CD14-positive monocyte (primary cell): Measurements from ENCODE around the gene BMPER. TPM values are rescaled to one million over a fixed set of nuclear protein-coding genes. Genes with fewer than 3 reads are reported as not detected.

Source experiments
- DNase-seq, 3 donors: peaks; one replicate each; pipeline ENCODE4 v3.0.0-alpha.2; 2011 to 2022
- H2AFZ ChIP-seq: 2 replicates; pipeline ENCODE4 v1.6.0; 2012; ENCODE audit warnings: mild to moderate bottlenecking, low read depth, low read length, inconsistent platforms; ENCODE audit not compliant: insufficient read depth, poor library complexity, severe bottlenecking
- H3K27ac ChIP-seq, 2 donors: 1 replicate in 1 of 2; 2 replicates in 1 of 2; pipeline ENCODE4 v1.5.1; 2012 to 2013; ENCODE audit warnings: low read length in 2 of 2, control low read depth in 1 of 2, inconsistent platforms in 1 of 2, low read depth in 1 of 2, mild to moderate bottlenecking in 1 of 2
- H3K27me3 ChIP-seq, 2 donors: one replicate each; pipeline versions ENCODE4 v1.6.0 to v1.6.1; 2011 to 2013; ENCODE audit warnings: low read length in 2 of 2; ENCODE audit not compliant: control insufficient read depth in 2 of 2, insufficient read depth in 2 of 2
- H3K36me3 ChIP-seq, 2 donors: replicated peaks in 1 of 2; 1 replicate in 1 of 2; 2 replicates in 1 of 2; pipeline versions ENCODE4 v1.5.1 to v1.6.1; 2012 to 2013; ENCODE audit warnings: low read length in 2 of 2, control low read depth in 1 of 2, inconsistent platforms in 1 of 2, mild to moderate bottlenecking in 1 of 2; ENCODE audit not compliant: insufficient read depth in 2 of 2, control insufficient read depth in 1 of 2
- H3K4me1 ChIP-seq, 2 donors: 1 replicate in 1 of 2; 2 replicates in 1 of 2; pipeline versions ENCODE4 v1.5.1 to v1.6.1; 2012 to 2013; ENCODE audit warnings: low read length in 2 of 2, control low read depth in 1 of 2, inconsistent platforms in 1 of 2, mild to moderate bottlenecking in 1 of 2, moderate library complexity in 1 of 2; ENCODE audit not compliant: insufficient read depth in 2 of 2, control insufficient read depth in 1 of 2
- H3K4me2 ChIP-seq: replicated peaks from 2 replicates; pipeline ENCODE3; 2012; ENCODE audit warnings: low read length, moderate library complexity, mild to moderate bottlenecking; ENCODE audit not compliant: poor library complexity, severe bottlenecking; ENCODE audit errors: extremely low read depth
- H3K4me3 ChIP-seq, 3 experiments: fragments of 200-600 bp in 1 of 3; sonication (generic) in 1 of 3; replicated peaks in 1 of 3; 1 replicate in 2 of 3; 2 replicates in 1 of 3; pipeline ENCODE4 v1.5.1; 2011 to 2013; ENCODE audit warnings: low read length in 3 of 3, mild to moderate bottlenecking in 3 of 3, control low read depth in 2 of 3, low read depth in 2 of 3, inconsistent platforms in 1 of 3, moderate library complexity in 1 of 3
- H3K79me2 ChIP-seq: 2 replicates; pipeline ENCODE4 v1.6.0; 2012; ENCODE audit warnings: mild to moderate bottlenecking, control low read depth, inconsistent platforms, low read length, moderate library complexity; ENCODE audit not compliant: insufficient read depth
- H3K9ac ChIP-seq: 2 replicates; pipeline ENCODE4 v1.6.0; 2017; ENCODE audit warnings: low read length, mild to moderate bottlenecking; ENCODE audit not compliant: insufficient read depth, poor library complexity, severe bottlenecking
- H3K9me3 ChIP-seq, 2 donors: replicated peaks in 1 of 2; 1 replicate in 1 of 2; 2 replicates in 1 of 2; pipeline versions ENCODE4 v1.5.1 to v1.6.1; 2012 to 2013; ENCODE audit warnings: low read length in 2 of 2, control low read depth in 1 of 2; ENCODE audit not compliant: control insufficient read depth in 1 of 2, insufficient read depth in 1 of 2
- H4K20me1 ChIP-seq: 2 replicates; pipeline ENCODE4 v1.6.0; 2012; ENCODE audit warnings: mild to moderate bottlenecking, low read length, control low read depth, moderate library complexity; ENCODE audit not compliant: insufficient read depth
- H3K27ac Mint-ChIP-seq, 7 donors: one replicate each; pipeline ENCODE4 v1.8.0; 2020; ENCODE audit warnings: mild to moderate bottlenecking in 7 of 7, mixed read lengths in 7 of 7, moderate library complexity in 6 of 7, inconsistent platforms in 2 of 7
- H3K27me3 Mint-ChIP-seq, 3 donors: one replicate each; pipeline ENCODE4 v1.8.0; 2021 to 2022; ENCODE audit warnings: low read depth in 3 of 3, mild to moderate bottlenecking in 3 of 3, mixed read lengths in 3 of 3, moderate library complexity in 3 of 3, inconsistent platforms in 1 of 3
- H3K36me3 Mint-ChIP-seq, 2 donors: one replicate each; pipeline ENCODE4 v1.8.0; 2020; ENCODE audit warnings: mixed read lengths in 2 of 2, inconsistent platforms in 1 of 2, mild to moderate bottlenecking in 1 of 2
- H3K4me1 Mint-ChIP-seq: one replicate; pipeline ENCODE4 v1.8.0; 2020; ENCODE audit warnings: mild to moderate bottlenecking, mixed read lengths
- H3K4me3 Mint-ChIP-seq, 2 donors: one replicate each; pipeline ENCODE4 v1.8.0; 2020; ENCODE audit warnings: mild to moderate bottlenecking in 2 of 2, mixed read lengths in 2 of 2, moderate library complexity in 1 of 2
- H3K9me3 Mint-ChIP-seq, 7 donors: one replicate each; pipeline ENCODE4 v1.8.0; 2020 to 2022; ENCODE audit warnings: mixed read lengths in 7 of 7, mild to moderate bottlenecking in 6 of 7, moderate library complexity in 6 of 7, inconsistent platforms in 2 of 7
- WGBS: methylation state at CpG from one replicate; pipeline ENCODE4 v1.1.5; 2013; ENCODE audit warnings: missing lambda C conversion rate; ENCODE audit not compliant: insufficient coverage; 5-methylcytosine and 5-hydroxymethylcytosine counted together
- intact Hi-C, 2 donors: fragments of 100-400 bp; cut with micrococcal nuclease; formaldehyde crosslinking; loops; one replicate each; pipeline versions ENCODE4 v1.15.0 to v1.15.1; 2023
- polyA plus RNA-seq, 3 donors: library from polyadenylated mRNA; depleted of rRNA in 1 of 3; unstranded in 2 of 3; stranded (reverse) in 1 of 3; fragments of 300-500 nt in 2 of 3; fragments of >200 nt in 1 of 3; fragmentation: Illumina TruSeq in 2 of 3; gene quantifications; 1 replicate in 2 of 3; 2 replicates in 1 of 3; pipeline ENCODE4 v1.2.3, GENCODE V29; 2012 to 2021
- TF ChIP-seq, protein P1 (sequence below): fragments of 200-600 bp; IDR thresholded peaks from one replicate; pipeline ENCODE4 v1.8.0; 2022; ENCODE audit warnings: antibody characterized with exemption, mild to moderate bottlenecking

BMPER gene
- polyA plus RNA-seq, 3 donors = not detected

DNA sequence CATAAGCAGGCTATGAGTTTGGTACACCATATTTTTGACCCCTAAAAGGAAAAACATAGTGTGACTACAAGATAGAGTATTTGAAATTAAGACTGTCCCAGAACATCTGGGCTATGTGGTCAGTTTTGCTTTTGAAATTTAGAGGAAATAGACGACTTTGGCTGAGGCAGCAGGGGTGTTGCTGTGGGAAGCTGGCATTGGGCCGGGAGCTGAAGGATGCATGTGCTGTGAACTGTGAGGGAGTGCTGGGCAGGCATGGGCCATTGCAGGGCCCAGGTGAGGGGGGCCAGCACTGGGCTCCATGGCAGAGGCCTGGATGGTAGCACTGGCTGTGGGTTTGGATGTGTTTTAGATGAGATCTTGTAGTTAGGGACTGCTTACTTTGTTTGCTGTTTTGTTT lies 168.3 kb downstream of the BMPER start:
- intact Hi-C loops = no loop called here
- Histone ChIP-seq H3K36me3 (no peaks in the 10 kb centered on the region), H3K4me1 (no peaks in the 10 kb centered on the region), H4K20me1 (no peaks in the 10 kb centered on the region), H3K27ac (no peak overlapping the region), H2AFZ (no peak overlapping the region), H3K9me3 (peaks cover 0 to 5% of the 10 kb centered on the region in 2 donors), H3K4me3 (no peak overlapping the region), H3K9ac (no peak overlapping the region), H3K27me3 (no peaks in the 10 kb centered on the region), H3K4me2 (no peak overlapping the region), H3K79me2 (no peaks in the 10 kb centered on the region)
- Mint-ChIP-seq H3K36me3 (no peaks in the 10 kb centered on the region), H3K9me3 (peaks cover 0 to 8% (median 2%) of the 10 kb centered on the region in 7 donors), H3K27ac (no peak overlapping the region), H3K4me1 (no peaks in the 10 kb centered on the region), H3K27me3 (peaks cover 0 to under 1% (median 0%) of the 10 kb centered on the region in 3 donors), H3K4me3 (no peak overlapping the region)
- TF ChIP-seq, protein P1, sequence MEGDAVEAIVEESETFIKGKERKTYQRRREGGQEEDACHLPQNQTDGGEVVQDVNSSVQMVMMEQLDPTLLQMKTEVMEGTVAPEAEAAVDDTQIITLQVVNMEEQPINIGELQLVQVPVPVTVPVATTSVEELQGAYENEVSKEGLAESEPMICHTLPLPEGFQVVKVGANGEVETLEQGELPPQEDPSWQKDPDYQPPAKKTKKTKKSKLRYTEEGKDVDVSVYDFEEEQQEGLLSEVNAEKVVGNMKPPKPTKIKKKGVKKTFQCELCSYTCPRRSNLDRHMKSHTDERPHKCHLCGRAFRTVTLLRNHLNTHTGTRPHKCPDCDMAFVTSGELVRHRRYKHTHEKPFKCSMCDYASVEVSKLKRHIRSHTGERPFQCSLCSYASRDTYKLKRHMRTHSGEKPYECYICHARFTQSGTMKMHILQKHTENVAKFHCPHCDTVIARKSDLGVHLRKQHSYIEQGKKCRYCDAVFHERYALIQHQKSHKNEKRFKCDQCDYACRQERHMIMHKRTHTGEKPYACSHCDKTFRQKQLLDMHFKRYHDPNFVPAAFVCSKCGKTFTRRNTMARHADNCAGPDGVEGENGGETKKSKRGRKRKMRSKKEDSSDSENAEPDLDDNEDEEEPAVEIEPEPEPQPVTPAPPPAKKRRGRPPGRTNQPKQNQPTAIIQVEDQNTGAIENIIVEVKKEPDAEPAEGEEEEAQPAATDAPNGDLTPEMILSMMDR = no peak
- no peak for DNase-seq
- WGBS = 75% methylated on average over 2 of the region's 2 CpGs

- Histone ChIP-seq H3K4me2 (no peak overlapping the region), H3K79me2 (no peaks in the 10 kb centered on the region), H3K9me3 (peaks cover 5 to 12% of the 10 kb centered on the region in 2 donors), H2AFZ (no peak overlapping the region), H3K36me3 (no peaks in the 10 kb centered on the region), H3K9ac (no peak overlapping the region), H3K4me1 (no peaks in the 10 kb centered on the region), H3K27me3 (no peaks in the 10 kb centered on the region), H3K27ac (no peak overlapping the region), H3K4me3 (no peak overlapping the region), H4K20me1 (no peaks in the 10 kb centered on the region)
- Mint-ChIP-seq H3K9me3 (peaks cover 0 to 9% (median 6%) of the 10 kb centered on the region in 7 donors), H3K36me3 (no peaks in the 10 kb centered on the region), H3K27ac (no peak overlapping the region), H3K4me3 (no peak overlapping the region), H3K4me1 (no peaks in the 10 kb centered on the region), H3K27me3 (peaks cover 0 to 2% (median 0%) of the 10 kb centered on the region in 3 donors)
- DNase-seq = no peak
- TF ChIP-seq, protein P1 = no peak
- 71% methylated on average over 3 of the region's 7 CpGs for WGBS
- intact Hi-C loops = no loop called here
Observed at GRCh38 chr7:34074421-34074820, 169.1 kb downstream of the BMPER start.
